OCI-LY1 (cell line): ENCODE measurements around the gene ITIH4.

ENCODE experiments used
- H2AFZ ChIP-seq: fragments of 200-600 bp; sonication (generic), shearing (Covaris generic); 2 replicates; pipeline ENCODE4 v1.6.0; 2014; ENCODE audit warnings: antibody characterized with exemption, mild to moderate bottlenecking, low read length
- H3F3A ChIP-seq: fragments of 200-600 bp; sonication (generic), shearing (Covaris generic); 2 replicates; pipeline ENCODE4 v1.6.0; 2014; ENCODE audit warnings: mild to moderate bottlenecking, antibody characterized with exemption, low read length, moderate library complexity; ENCODE audit not compliant: insufficient read depth
- H3K27ac ChIP-seq: fragments of 200-600 bp; sonication (generic); 2 replicates; pipeline ENCODE4 v1.5.1; 2014; ENCODE audit warnings: low read length, mixed run types, mild to moderate bottlenecking, low read depth; ENCODE audit not compliant: poor library complexity, severe bottlenecking
- H3K27me3 ChIP-seq: fragments of 200-600 bp; sonication (generic); 2 replicates; pipeline ENCODE4 v1.6.0; 2014; ENCODE audit warnings: antibody characterized with exemption, mild to moderate bottlenecking, low read length, moderate library complexity; ENCODE audit not compliant: insufficient read depth
- H3K36me3 ChIP-seq: fragments of 200-600 bp; sonication (generic); 2 replicates; pipeline ENCODE4 v1.6.1; 2014; ENCODE audit warnings: mild to moderate bottlenecking, antibody characterized with exemption, low read length, moderate library complexity, mixed read lengths; ENCODE audit not compliant: insufficient read depth
- H3K4me1 ChIP-seq: fragments of 200-600 bp; sonication (generic); 2 replicates; pipeline ENCODE4 v1.5.1; 2014; ENCODE audit warnings: mild to moderate bottlenecking, low read length, moderate library complexity; ENCODE audit not compliant: insufficient read depth, severe bottlenecking
- H3K4me2 ChIP-seq: fragments of 200-600 bp; sonication (generic), shearing (Covaris generic); 2 replicates; pipeline ENCODE4 v1.6.1; 2014; ENCODE audit warnings: low read length
- H3K4me3 ChIP-seq: fragments of 200-600 bp; sonication (generic); 2 replicates; pipeline ENCODE4 v1.5.1; 2014; ENCODE audit warnings: low read length, low read depth, mild to moderate bottlenecking, mixed read lengths; ENCODE audit not compliant: poor library complexity, severe bottlenecking
- H3K79me2 ChIP-seq: fragments of 200-600 bp; shearing (Covaris generic); 2 replicates; pipeline ENCODE4 v1.6.1; 2016; ENCODE audit warnings: mixed run types, low read length, mixed read lengths; ENCODE audit not compliant: insufficient read depth
- H3K9ac ChIP-seq: fragments of 200-600 bp; sonication (generic), shearing (Covaris generic); 2 replicates; pipeline ENCODE4 v1.6.1; 2014; ENCODE audit warnings: mild to moderate bottlenecking, low read length, mixed read lengths
- H3K9me2 ChIP-seq: fragments of 200-600 bp; sonication (generic), shearing (Covaris generic); 2 replicates; pipeline ENCODE4 v1.6.1; 2014; ENCODE audit warnings: low read depth, mild to moderate bottlenecking, low read length, mixed read lengths
- H3K9me3 ChIP-seq: fragments of 200-600 bp; shearing (Covaris generic); 2 replicates; pipeline ENCODE4 v1.6.1; 2014; ENCODE audit warnings: low read length, mixed read lengths
- H4K20me1 ChIP-seq: fragments of 200-600 bp; sonication (generic), shearing (Covaris generic); 2 replicates; pipeline ENCODE4 v1.6.0; 2016; ENCODE audit warnings: mild to moderate bottlenecking, low read length; ENCODE audit not compliant: insufficient read depth
- CTCF ChIP-seq: fragments of 200-600 bp; sonication (generic), shearing (Covaris generic); IDR thresholded peaks from 2 replicates; pipeline ENCODE4 v1.5.1; 2017; ENCODE audit warnings: mild to moderate bottlenecking, antibody characterized with exemption, low read length, moderate library complexity, mixed read lengths
- EZH2 ChIP-seq: fragments of 200-600 bp; sonication (generic), shearing (Covaris generic); IDR thresholded peaks from 2 replicates; pipeline ENCODE4 v1.8.0; 2017; ENCODE audit warnings: borderline replicate concordance, mixed run types, mild to moderate bottlenecking, antibody characterized with exemption, low read length, moderate library complexity, mixed read lengths

Gene ITIH4

GRCh38 chr3:52816199-52816598 lies 14.3 kb downstream of the ITIH4 start:
- Histone ChIP-seq H3K36me3 (no peaks in the 10 kb centered on the region), H3K79me2 (no peaks in the 10 kb centered on the region), H3K27me3 (no peaks in the 10 kb centered on the region), H3K4me2 (no peak overlapping the region), H3K4me1 (no peaks in the 10 kb centered on the region), H3K27ac (no peak overlapping the region), H3K9me2 (no peaks in the 10 kb centered on the region), H3K9me3 (no peaks in the 10 kb centered on the region), H3K9ac (no peak overlapping the region), H2AFZ (no peak overlapping the region), H3K4me3 (no peak overlapping the region), H3F3A (no peaks in the 10 kb centered on the region), H4K20me1 (no peaks in the 10 kb centered on the region)
- TF ChIP-seq EZH2 (no peak), CTCF (no peak)

GRCh38 chr3:52813810-52814209 lies 16.7 kb downstream of the ITIH4 start:
- TF ChIP-seq EZH2, result no peak
- TF ChIP-seq CTCF, result no peak
- no peaks in the 10 kb centered on the region for H3K9me3 ChIP-seq

GRCh38 chr3:52811452-52812011 lies 18.9 kb downstream of the ITIH4 start:
- Histone ChIP-seq H3K9me2 (no peaks in the 10 kb centered on the region), H3K4me2 (no peak overlapping the region)

More at GRCh38 chr3:52813810-52814209, 16.7 kb downstream of the ITIH4 start:
- H3K9ac ChIP-seq, result no peak overlapping the region
- no peaks in the 10 kb centered on the region for H3K36me3 ChIP-seq
- no peak overlapping the region for H2AFZ ChIP-seq
- no peaks in the 10 kb centered on the region for H3K79me2 ChIP-seq
- no peaks in the 10 kb centered on the region for H4K20me1 ChIP-seq
- H3K9me2 ChIP-seq, result no peaks in the 10 kb centered on the region
- H3K27me3 ChIP-seq, result no peaks in the 10 kb centered on the region
- no peak overlapping the region for H3K27ac ChIP-seq
- no peak overlapping the region for H3K4me2 ChIP-seq
- no peaks in the 10 kb centered on the region for H3K4me1 ChIP-seq
- no peak overlapping the region for H3K4me3 ChIP-seq
- no peaks in the 10 kb centered on the region for H3F3A ChIP-seq

More at GRCh38 chr3:52811452-52812011, 18.9 kb downstream of the ITIH4 start:
- Histone ChIP-seq H3K27me3 (no peaks in the 10 kb centered on the region), H3K4me1 (no peaks in the 10 kb centered on the region), H4K20me1 (no peaks in the 10 kb centered on the region), H3K79me2 (no peaks in the 10 kb centered on the region), H3K9me3 (no peaks in the 10 kb centered on the region), H3K4me3 (no peak overlapping the region), H3K9ac (no peak overlapping the region), H3K27ac (no peak overlapping the region), H3F3A (no peaks in the 10 kb centered on the region), H2AFZ (no peak overlapping the region), H3K36me3 (no peaks in the 10 kb centered on the region)
- TF ChIP-seq CTCF (no peak), EZH2 (no peak)
